Activated naive CD4-positive, alpha-beta T cell treated with anti-CD3 and anti-CD28 coated beads, Interleukin-2, amount 10 ng/mL, durations not matched to agents 5 hours and 36 hours (primary cell): ENCODE measurements around the gene BCL2L13. TPM values are rescaled to one million over a fixed set of nuclear protein-coding genes. Genes with fewer than 3 reads are reported as not detected.

ENCODE experiments used
- microRNA-seq: library from miRNA; unstranded; fragments of <30 nt; microRNA quantifications from one replicate; pipeline ENCODE4 v1.2.0, GENCODE V29; 2022; ENCODE audit warnings: borderline microRNAs expressed, borderline replicate concordance
- total RNA-seq, 2 experiments: library from RNA; stranded (reverse); gene quantifications; one replicate each; pipeline ENCODE4 v1.2.3, GENCODE V29; 2021

Gene BCL2L13, protein sequence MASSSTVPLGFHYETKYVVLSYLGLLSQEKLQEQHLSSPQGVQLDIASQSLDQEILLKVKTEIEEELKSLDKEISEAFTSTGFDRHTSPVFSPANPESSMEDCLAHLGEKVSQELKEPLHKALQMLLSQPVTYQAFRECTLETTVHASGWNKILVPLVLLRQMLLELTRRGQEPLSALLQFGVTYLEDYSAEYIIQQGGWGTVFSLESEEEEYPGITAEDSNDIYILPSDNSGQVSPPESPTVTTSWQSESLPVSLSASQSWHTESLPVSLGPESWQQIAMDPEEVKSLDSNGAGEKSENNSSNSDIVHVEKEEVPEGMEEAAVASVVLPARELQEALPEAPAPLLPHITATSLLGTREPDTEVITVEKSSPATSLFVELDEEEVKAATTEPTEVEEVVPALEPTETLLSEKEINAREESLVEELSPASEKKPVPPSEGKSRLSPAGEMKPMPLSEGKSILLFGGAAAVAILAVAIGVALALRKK
- 10 to 100 TPM; 29.6 to 30.0 TPM for total RNA-seq

GRCh38 chr22:17638432-17639246, at the start of gene BCL2L13:
Gene BCL2L13 (plus strand): TSS chr22:17638757. CDS start chr22:17655712, 16,955 bp downstream.

DNA sequence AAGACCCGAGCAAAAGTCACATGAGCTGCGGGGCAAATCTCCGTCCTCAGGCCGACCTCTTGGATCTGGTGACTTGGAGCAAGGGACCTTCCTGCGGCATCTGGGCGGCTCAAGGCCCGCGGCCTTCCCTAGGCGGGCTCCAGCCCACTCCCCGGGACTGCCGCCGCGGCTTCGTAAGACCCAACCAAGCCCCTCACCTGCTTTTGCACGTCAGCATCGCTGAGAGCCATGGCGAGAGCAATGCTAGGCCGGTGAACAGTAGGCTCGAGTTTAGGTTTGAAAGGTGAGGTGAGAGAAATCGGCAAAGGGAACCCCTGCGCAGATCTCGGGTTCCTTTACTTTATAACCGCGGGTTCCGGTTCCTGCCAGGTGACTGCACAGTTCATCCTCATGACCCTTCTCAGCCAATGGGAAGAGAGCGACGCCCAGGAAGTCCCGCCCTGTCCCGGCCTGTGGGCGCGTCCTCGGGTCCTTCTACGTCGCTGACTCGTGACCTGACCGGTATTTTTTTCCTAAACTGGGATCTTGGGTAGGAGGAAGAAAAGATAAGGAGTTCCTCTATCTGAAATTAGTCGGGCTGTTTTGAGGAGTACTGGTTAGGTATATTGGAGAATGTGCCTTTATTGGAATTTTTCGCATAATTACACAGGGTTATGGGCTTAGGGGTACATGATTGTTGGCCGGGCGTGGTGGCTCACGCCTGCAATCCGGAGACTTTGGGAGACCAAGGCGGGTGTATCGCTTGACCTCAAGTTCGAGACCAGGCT, 10.0 kb upstream of the BCL2L13 start, which contains the start of gene ATP6V1E1:
Gene ATP6V1E1, minus strand, starts transcription at position 344 of the 767 bp plus-strand sequence. Its CDS starts 114 bp downstream, at position 230.

DNA sequence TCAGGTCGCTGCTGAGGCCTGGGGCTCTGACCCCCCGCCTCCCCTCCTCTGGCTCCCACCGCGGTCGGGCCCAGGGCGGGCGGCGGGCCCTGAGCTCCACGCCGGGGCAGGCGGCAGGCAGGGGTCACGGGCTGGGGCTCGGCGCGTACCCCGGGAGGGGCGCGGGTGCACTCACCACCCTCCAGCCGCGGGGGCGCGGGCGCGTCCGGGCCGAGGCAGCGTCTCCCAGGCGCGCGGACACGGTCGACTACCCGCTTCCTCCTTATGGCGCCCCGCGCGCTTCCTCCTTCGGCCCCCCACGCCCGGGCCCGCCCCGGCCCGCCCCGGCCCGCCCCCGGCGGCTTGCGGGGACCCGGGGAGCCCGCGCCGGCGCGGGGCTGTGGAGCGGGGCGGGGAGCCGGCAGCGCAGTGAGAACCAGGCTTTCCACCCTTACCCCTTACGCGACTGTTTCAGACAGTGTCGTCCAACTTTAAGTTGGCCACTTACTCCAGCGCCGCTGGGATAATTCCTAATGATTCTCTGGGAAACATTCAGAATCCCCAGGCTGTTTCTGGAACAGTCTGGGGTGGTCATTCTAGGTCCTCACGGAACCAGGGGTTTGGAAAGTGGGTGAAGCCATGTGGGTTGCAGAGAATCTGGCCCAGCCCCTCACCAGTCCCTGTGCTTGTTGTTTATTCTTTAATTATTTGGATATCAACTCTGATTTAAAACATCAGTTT, 135.8 kb downstream of the BCL2L13 start, which contains the start of gene BID:
Gene BID, minus strand, starts transcription at position 264 of the 720 bp plus-strand sequence. CDS start 24,353 bp downstream, outside the sequence.

Small RNAs within 50 kb of the gene (microRNA-seq; reads per million reads assigned to microRNA genes)
- not detected for gene MIR3198-1

Other genes with a start within 250 kb of the BCL2L13 start
- gene SLC25A18, start 75.3 kb upstream of the BCL2L13 start, total RNA-seq: not detected
- 10 to 100 TPM; 79.7 to 83.0 TPM for gene ATP6V1E1, start 10.0 kb upstream of the BCL2L13 start, total RNA-seq
- gene BID, start 135.7 kb downstream of the BCL2L13 start, total RNA-seq: 10 to 100 TPM; 38.7 to 42.1 TPM